Gastroesophageal sphincter (tissue), 3 donors: ENCODE measurements around the gene TOMM40.

Experiments
- CTCF ChIP-seq, 4 experiments: fragments of 200-600 bp in 2 of 4; fragments of 450-650 bp in 2 of 4; sonication (generic) in 1 of 4; IDR thresholded peaks; one replicate each; pipeline ENCODE4 v1.5.1; 2017 to 2019; ENCODE audit warnings: antibody characterized with exemption in 4 of 4, mild to moderate bottlenecking in 2 of 4, moderate library complexity in 2 of 4
- EP300 ChIP-seq: sonication (generic); formaldehyde crosslinking; IDR thresholded peaks from one replicate; pipeline ENCODE4 v1.6.1; 2017; ENCODE audit warnings: antibody characterized with exemption, mild to moderate bottlenecking
- POLR2A ChIP-seq, 2 donors: fragments of 450-650 bp; IDR thresholded peaks; one replicate each; pipeline ENCODE4 v1.6.1; 2017; ENCODE audit warnings: antibody characterized with exemption in 2 of 2, mild to moderate bottlenecking in 2 of 2, moderate library complexity in 1 of 2
- POLR2AphosphoS5 ChIP-seq: sonication (generic); formaldehyde crosslinking; IDR thresholded peaks from one replicate; pipeline ENCODE4 v1.6.1; 2017; ENCODE audit warnings: antibody characterized with exemption

GRCh38 chr19:44900328-44901244 lies 9.5 kb downstream of the TOMM40 start:
- TF ChIP-seq CTCF (IDR thresholded peaks at IDR 0.05) (no peak), POLR2A (IDR thresholded peaks at IDR 0.05) (no peak), POLR2AphosphoS5 (no peak), EP300 (no peak)
